Peyer's patch (tissue), 4 donors: ENCODE data around the gene FRMD4A.

Experiments
- POLR2A ChIP-seq, 2 donors: fragments of 450-650 bp; IDR thresholded peaks; one replicate each; pipeline ENCODE4 v1.5.1; 2017; ENCODE audit warnings: antibody characterized with exemption in 2 of 2, mild to moderate bottlenecking in 2 of 2, moderate library complexity in 2 of 2
- TF ChIP-seq, protein P1 (sequence below), 6 experiments: fragments of 450-650 bp in 4 of 6; fragments of 200-600 bp in 2 of 6; sonication (generic) in 1 of 6; IDR thresholded peaks; one replicate each; pipeline ENCODE4 v1.5.1; 2017 to 2019; ENCODE audit warnings: antibody characterized with exemption in 6 of 6, mild to moderate bottlenecking in 3 of 6, moderate library complexity in 1 of 6

- TF ChIP-seq POLR2A (IDR thresholded peaks at IDR 0.05): no peak
- TF ChIP-seq, protein P1, sequence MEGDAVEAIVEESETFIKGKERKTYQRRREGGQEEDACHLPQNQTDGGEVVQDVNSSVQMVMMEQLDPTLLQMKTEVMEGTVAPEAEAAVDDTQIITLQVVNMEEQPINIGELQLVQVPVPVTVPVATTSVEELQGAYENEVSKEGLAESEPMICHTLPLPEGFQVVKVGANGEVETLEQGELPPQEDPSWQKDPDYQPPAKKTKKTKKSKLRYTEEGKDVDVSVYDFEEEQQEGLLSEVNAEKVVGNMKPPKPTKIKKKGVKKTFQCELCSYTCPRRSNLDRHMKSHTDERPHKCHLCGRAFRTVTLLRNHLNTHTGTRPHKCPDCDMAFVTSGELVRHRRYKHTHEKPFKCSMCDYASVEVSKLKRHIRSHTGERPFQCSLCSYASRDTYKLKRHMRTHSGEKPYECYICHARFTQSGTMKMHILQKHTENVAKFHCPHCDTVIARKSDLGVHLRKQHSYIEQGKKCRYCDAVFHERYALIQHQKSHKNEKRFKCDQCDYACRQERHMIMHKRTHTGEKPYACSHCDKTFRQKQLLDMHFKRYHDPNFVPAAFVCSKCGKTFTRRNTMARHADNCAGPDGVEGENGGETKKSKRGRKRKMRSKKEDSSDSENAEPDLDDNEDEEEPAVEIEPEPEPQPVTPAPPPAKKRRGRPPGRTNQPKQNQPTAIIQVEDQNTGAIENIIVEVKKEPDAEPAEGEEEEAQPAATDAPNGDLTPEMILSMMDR (IDR thresholded peaks at IDR 0.05): no peak
Observed at GRCh38 chr10:13784067-13784466, 546.7 kb downstream of the FRMD4A start.
